ENCODE measurements around the gene SHANK1. TPM values are rescaled to one million over a fixed set of nuclear protein-coding genes. Genes with fewer than 3 reads are reported as not detected.

SHANK1 gene
- polyA plus RNA-seq, 3 donors = not detected

- no peaks in the 10 kb centered on the region for H3K79me2 ChIP-seq (ENCODE audit: insufficient read depth, low read length)
- Mint-ChIP-seq H3K27me3 (ENCODE audit: low read depth in 3 of 3) (peaks cover 53 to 87% (median 69%) of the 10 kb centered on the region in 3 donors), H3K4me1 (peaks cover 14% of the 10 kb centered on the region), H3K36me3 (peaks cover 0 to 4% of the 10 kb centered on the region in 2 donors), H3K9me3 (peaks cover 8 to 40% (median 21%) of the 10 kb centered on the region in 7 donors), H3K4me3 (peak overlapping the region in 1 of 2 donors; percentile 3), H3K27ac (no peak overlapping the region)
- no peak overlapping the region for H3K4me2 ChIP-seq (replicated peaks; ENCODE audit: extremely low read depth, low read length, poor library complexity, severe bottlenecking)
- H3K36me3 ChIP-seq (replicated peaks in 1 of 2; ENCODE audit: control insufficient read depth in 1 of 2, insufficient read depth in 2 of 2, low read length in 2 of 2) = no peaks in the 10 kb centered on the region
- peaks cover 12 to 15% of the 10 kb centered on the region in 2 donors for H3K4me1 ChIP-seq (ENCODE audit: control insufficient read depth in 1 of 2, insufficient read depth in 2 of 2, low read length in 2 of 2)
- H4K20me1 ChIP-seq (ENCODE audit: insufficient read depth, low read length) = no peaks in the 10 kb centered on the region
- intact Hi-C loops (cut with micrococcal nuclease) = loop anchor here in 1 of 2 donors (10.0 kb wide), 1 partner anchor 122 kb away; no protein-coding TSS in a partner anchor
- H3K27ac ChIP-seq (ENCODE audit: low read depth in 1 of 2, low read length in 2 of 2) = no peak overlapping the region
- H3K9ac ChIP-seq (ENCODE audit: insufficient read depth, low read length, poor library complexity, severe bottlenecking) = no peak overlapping the region
- TF ChIP-seq, protein P1, sequence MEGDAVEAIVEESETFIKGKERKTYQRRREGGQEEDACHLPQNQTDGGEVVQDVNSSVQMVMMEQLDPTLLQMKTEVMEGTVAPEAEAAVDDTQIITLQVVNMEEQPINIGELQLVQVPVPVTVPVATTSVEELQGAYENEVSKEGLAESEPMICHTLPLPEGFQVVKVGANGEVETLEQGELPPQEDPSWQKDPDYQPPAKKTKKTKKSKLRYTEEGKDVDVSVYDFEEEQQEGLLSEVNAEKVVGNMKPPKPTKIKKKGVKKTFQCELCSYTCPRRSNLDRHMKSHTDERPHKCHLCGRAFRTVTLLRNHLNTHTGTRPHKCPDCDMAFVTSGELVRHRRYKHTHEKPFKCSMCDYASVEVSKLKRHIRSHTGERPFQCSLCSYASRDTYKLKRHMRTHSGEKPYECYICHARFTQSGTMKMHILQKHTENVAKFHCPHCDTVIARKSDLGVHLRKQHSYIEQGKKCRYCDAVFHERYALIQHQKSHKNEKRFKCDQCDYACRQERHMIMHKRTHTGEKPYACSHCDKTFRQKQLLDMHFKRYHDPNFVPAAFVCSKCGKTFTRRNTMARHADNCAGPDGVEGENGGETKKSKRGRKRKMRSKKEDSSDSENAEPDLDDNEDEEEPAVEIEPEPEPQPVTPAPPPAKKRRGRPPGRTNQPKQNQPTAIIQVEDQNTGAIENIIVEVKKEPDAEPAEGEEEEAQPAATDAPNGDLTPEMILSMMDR (IDR thresholded peaks at IDR 0.05) = no peak
- H3K27me3 ChIP-seq (ENCODE audit: control insufficient read depth in 2 of 2, insufficient read depth in 2 of 2, low read length in 2 of 2) = peaks cover 28 to 45% of the 10 kb centered on the region in 2 donors
- H3K4me3 ChIP-seq (replicated peaks in 1 of 3; ENCODE audit: low read depth in 2 of 3, low read length in 3 of 3) = no peak overlapping the region
- DNase-seq = no peak
- WGBS (ENCODE audit: insufficient coverage) = 57% methylated on average over 4 of the region's 16 CpGs
- peaks cover 10 to 13% of the 10 kb centered on the region in 2 donors for H3K9me3 ChIP-seq (replicated peaks in 1 of 2; ENCODE audit: control insufficient read depth in 1 of 2, insufficient read depth in 1 of 2, low read length in 2 of 2)
- H2AFZ ChIP-seq (ENCODE audit: insufficient read depth, low read depth, low read length, poor library complexity, severe bottlenecking) = no peak overlapping the region
These were observed 56.7 kb downstream of the SHANK1 start for GRCh38 chr19:50662651-50663481.

- peaks cover 59 to 87% (median 76%) of the 10 kb centered on the region in 3 donors for H3K27me3 Mint-ChIP-seq (ENCODE audit: low read depth in 3 of 3)
- no peak for DNase-seq
- Histone ChIP-seq H3K4me1 (ENCODE audit: control insufficient read depth in 1 of 2, insufficient read depth in 2 of 2, low read length in 2 of 2) (peaks cover 14 to 18% of the 10 kb centered on the region in 2 donors), H3K79me2 (ENCODE audit: insufficient read depth, low read length) (no peaks in the 10 kb centered on the region), H4K20me1 (ENCODE audit: insufficient read depth, low read length) (no peaks in the 10 kb centered on the region), H3K4me3 (replicated peaks in 1 of 3; ENCODE audit: low read depth in 2 of 3, low read length in 3 of 3) (no peak overlapping the region), H3K27ac (ENCODE audit: low read depth in 1 of 2, low read length in 2 of 2) (no peak overlapping the region), H3K36me3 (replicated peaks in 1 of 2; ENCODE audit: control insufficient read depth in 1 of 2, insufficient read depth in 2 of 2, low read length in 2 of 2) (no peaks in the 10 kb centered on the region), H3K4me2 (replicated peaks; ENCODE audit: extremely low read depth, low read length, poor library complexity, severe bottlenecking) (no peak overlapping the region), H3K27me3 (ENCODE audit: control insufficient read depth in 2 of 2, insufficient read depth in 2 of 2, low read length in 2 of 2) (peaks cover 23 to 52% of the 10 kb centered on the region in 2 donors), H3K9ac (ENCODE audit: insufficient read depth, low read length, poor library complexity, severe bottlenecking) (no peak overlapping the region), H2AFZ (ENCODE audit: insufficient read depth, low read depth, low read length, poor library complexity, severe bottlenecking) (no peak overlapping the region), H3K9me3 (replicated peaks in 1 of 2; ENCODE audit: control insufficient read depth in 1 of 2, insufficient read depth in 1 of 2, low read length in 2 of 2) (peaks cover 13 to 20% of the 10 kb centered on the region in 2 donors)
- WGBS (ENCODE audit: insufficient coverage) = 77% methylated on average over 49 of the region's 49 CpGs
- intact Hi-C loops (cut with micrococcal nuclease) = loop anchor here in 1 of 2 donors (10.0 kb wide), 1 partner anchor 123 kb away; no protein-coding TSS in a partner anchor
- peaks cover 11 to 48% (median 29%) of the 10 kb centered on the region in 7 donors for H3K9me3 Mint-ChIP-seq
- TF ChIP-seq, protein P1 (IDR thresholded peaks at IDR 0.05) = no peak
- peak overlapping the region in 1 of 2 donors; percentile 26 for H3K4me3 Mint-ChIP-seq
- peaks cover 18% of the 10 kb centered on the region for H3K4me1 Mint-ChIP-seq
- H3K36me3 Mint-ChIP-seq = peaks cover 0 to 4% of the 10 kb centered on the region in 2 donors
- H3K27ac Mint-ChIP-seq = no peak overlapping the region
These were observed 57.6 kb downstream of the SHANK1 start for GRCh38 chr19:50661766-50662650.
